ENCODE results near the gene RPS2.
A peak's percentile ranks its signal among the peaks of the same experiment; 100 is the strongest.
"Not testable (repeated sequence)": the region's sequence is repeated elsewhere in the genome, so short reads cannot be mapped to it uniquely, and the experiment has no call there.

The RPS2 gene

GRCh38 chr16:1971796-1972489 lies 7.3 kb upstream of the RPS2 start, which contains the start of gene TBL3:
TBL3 (plus strand) TSS chr16:1972053; CDS start chr16:1972165, 112 bp downstream.
- peak within 1 kb of the TSS; percentile 93 for H3K4me3 ChIP-seq (ENCODE audit: low read depth, low read length)
- DNase-seq (ENCODE audit: low read depth), result peak; percentile 82

- H3K4me3 ChIP-seq (ENCODE audit: low read depth, low read length), result no peak overlapping the region
- no peak for DNase-seq (ENCODE audit: low read depth)
Measured at GRCh38 chr16:1968146-1968953, 3.7 kb upstream of the RPS2 start.

GRCh38 chr16:1966460-1966859 lies 1.8 kb upstream of the RPS2 start, which contains the start of gene RNF151:
RNF151 (plus strand) TSS chr16:1966856; CDS start chr16:1966882, 26 bp downstream.
- DNase-seq (ENCODE audit: low read depth), result no peak
- peak within 1 kb of the TSS; percentile 68 for H3K4me3 ChIP-seq (ENCODE audit: low read depth, low read length)

GRCh38 chr16:1965396-1966001 lies 873 bp upstream of the RPS2 start:
- DNase-seq (ENCODE audit: low read depth), result no peak
- H3K4me3 ChIP-seq (ENCODE audit: low read depth, low read length), result peak overlapping the region; percentile 68

GRCh38 chr16:1963806-1964505 lies 670 bp downstream of the RPS2 start:
- no peak for DNase-seq (ENCODE audit: low read depth)
- peak overlapping the region; percentile 68 for H3K4me3 ChIP-seq (ENCODE audit: low read depth, low read length)

GRCh38 chr16:1962161-1963153 lies 2.2 kb downstream of the RPS2 start:
- H3K4me3 ChIP-seq (ENCODE audit: low read depth, low read length), result peak overlapping the region; percentile 68
- DNase-seq (ENCODE audit: low read depth), result not testable (repeated sequence)

GRCh38 chr16:1961651-1962067 lies 3.0 kb downstream of the RPS2 start:
- no peak for DNase-seq (ENCODE audit: low read depth)
- no peak overlapping the region for H3K4me3 ChIP-seq (ENCODE audit: low read depth, low read length)

- DNase-seq (ENCODE audit: low read depth), result no peak
- H3K4me3 ChIP-seq (ENCODE audit: low read depth, low read length), result peak overlapping the region; percentile 87
Measured at GRCh38 chr16:1960665-1961630, 3.7 kb downstream of the RPS2 start.

GRCh38 chr16:1959269-1960039 lies 5.2 kb downstream of the RPS2 start, which contains the start of gene NDUFB10:
NDUFB10 (plus strand) TSS chr16:1959538; CDS start chr16:1959625, 87 bp downstream.
- DNase-seq (ENCODE audit: low read depth), result peak; percentile 58
- H3K4me3 ChIP-seq (ENCODE audit: low read depth, low read length), result peak within 1 kb of the TSS; percentile 87

GRCh38 chr16:1958715-1959268 lies 5.8 kb downstream of the RPS2 start:
- peak overlapping the region; percentile 87 for H3K4me3 ChIP-seq (ENCODE audit: low read depth, low read length)
- DNase-seq (ENCODE audit: low read depth), result no peak

- not testable (repeated sequence) for DNase-seq (ENCODE audit: low read depth); H3K4me3 ChIP-seq (ENCODE audit: low read depth, low read length)
Measured at GRCh38 chr16:1958143-1958491, 6.5 kb downstream of the RPS2 start.

GRCh38 chr16:1957434-1958142 lies 7.0 kb downstream of the RPS2 start:
- not testable (repeated sequence) for DNase-seq (ENCODE audit: low read depth); H3K4me3 ChIP-seq (ENCODE audit: low read depth, low read length)

GRCh38 chr16:1953734-1954133 lies 10.9 kb downstream of the RPS2 start:
- DNase-seq (ENCODE audit: low read depth), result no peak
- no peak overlapping the region for H3K4me3 ChIP-seq (ENCODE audit: low read depth, low read length)

- no peak for DNase-seq (ENCODE audit: low read depth)
- H3K4me3 ChIP-seq (ENCODE audit: low read depth, low read length), result no peak overlapping the region
Measured at GRCh38 chr16:1950559-1950958, 14.1 kb downstream of the RPS2 start.

- no peak overlapping the region for H3K4me3 ChIP-seq (ENCODE audit: low read depth, low read length)
- no peak for DNase-seq (ENCODE audit: low read depth)
Measured at GRCh38 chr16:1950047-1950446, 14.6 kb downstream of the RPS2 start.

GRCh38 chr16:1949507-1949906 lies 15.1 kb downstream of the RPS2 start:
- no peak overlapping the region for H3K4me3 ChIP-seq (ENCODE audit: low read depth, low read length)
- no peak for DNase-seq (ENCODE audit: low read depth)

All from skeletal muscle cell (primary cell).